ENCODE results near the gene CDKN2B-AS1.

The CDKN2B-AS1 gene

GRCh38 chr9:22046243-22046885, 51.8 kb downstream of the CDKN2B-AS1 start:
- H3K27ac ChIP-seq (ENCODE audit: low read length): no peak overlapping the region
- no peak overlapping the region for H2AFZ ChIP-seq (ENCODE audit: low read depth, low read length)
- no peaks in the 10 kb centered on the region for H3K27me3 ChIP-seq (ENCODE audit: low read depth, low read length)
- no peaks in the 10 kb centered on the region for H4K20me1 ChIP-seq (ENCODE audit: insufficient read depth, low read length)
- no peak overlapping the region for H3K9ac ChIP-seq (ENCODE audit: low read length)
- H3K4me1 ChIP-seq (ENCODE audit: low read length): no peaks in the 10 kb centered on the region
- H3K9me3 ChIP-seq (ENCODE audit: insufficient read depth, low read length): no peaks in the 10 kb centered on the region
- no peaks in the 10 kb centered on the region for H3K36me3 ChIP-seq (replicated peaks; ENCODE audit: low read depth, low read length)
- no peak overlapping the region for H3K4me3 ChIP-seq (ENCODE audit: low read length)
- TF ChIP-seq CTCF (IDR thresholded peaks at IDR 0.05; ENCODE audit: low read depth, low read length): no peak
- TF ChIP-seq EZH2phosphoT487 (IDR thresholded peaks at IDR 0.05; ENCODE audit: low read depth): no peak
- no peaks in the 10 kb centered on the region for H3K79me2 ChIP-seq (ENCODE audit: low read length)
- H3K4me2 ChIP-seq (ENCODE audit: low read length): no peak overlapping the region

GRCh38 chr9:22047596-22047995, 53.0 kb downstream of the CDKN2B-AS1 start:
- Histone ChIP-seq H3K4me2 (ENCODE audit: low read length) (no peak overlapping the region), H3K4me1 (ENCODE audit: low read length) (no peaks in the 10 kb centered on the region), H3K36me3 (replicated peaks; ENCODE audit: low read depth, low read length) (no peaks in the 10 kb centered on the region), H3K4me3 (ENCODE audit: low read length) (no peak overlapping the region), H3K27ac (ENCODE audit: low read length) (no peak overlapping the region), H3K9ac (ENCODE audit: low read length) (no peak overlapping the region), H2AFZ (ENCODE audit: low read depth, low read length) (no peak overlapping the region), H3K79me2 (ENCODE audit: low read length) (no peaks in the 10 kb centered on the region), H3K27me3 (ENCODE audit: low read depth, low read length) (no peaks in the 10 kb centered on the region), H4K20me1 (ENCODE audit: insufficient read depth, low read length) (no peaks in the 10 kb centered on the region), H3K9me3 (ENCODE audit: insufficient read depth, low read length) (no peaks in the 10 kb centered on the region)
- TF ChIP-seq EZH2phosphoT487 (IDR thresholded peaks at IDR 0.05; ENCODE audit: low read depth) (no peak), CTCF (IDR thresholded peaks at IDR 0.05; ENCODE audit: low read depth, low read length) (no peak)

GRCh38 chr9:22049411-22049810, 54.8 kb downstream of the CDKN2B-AS1 start:
- H3K4me2 ChIP-seq (ENCODE audit: low read length): no peak overlapping the region
- H3K27ac ChIP-seq (ENCODE audit: low read length): no peak overlapping the region
- H3K9ac ChIP-seq (ENCODE audit: low read length): no peak overlapping the region

GRCh38 chr9:22050924-22051323, 56.3 kb downstream of the CDKN2B-AS1 start:
- no peak for TF ChIP-seq EZH2phosphoT487 (IDR thresholded peaks at IDR 0.05; ENCODE audit: low read depth)
- TF ChIP-seq CTCF (IDR thresholded peaks at IDR 0.05; ENCODE audit: low read depth, low read length): no peak
- Histone ChIP-seq H3K9me3 (ENCODE audit: insufficient read depth, low read length) (no peaks in the 10 kb centered on the region), H3K27ac (ENCODE audit: low read length) (no peak overlapping the region), H3K9ac (ENCODE audit: low read length) (no peak overlapping the region), H4K20me1 (ENCODE audit: insufficient read depth, low read length) (no peaks in the 10 kb centered on the region), H3K4me3 (ENCODE audit: low read length) (no peak overlapping the region), H3K36me3 (replicated peaks; ENCODE audit: low read depth, low read length) (no peaks in the 10 kb centered on the region), H3K4me1 (ENCODE audit: low read length) (no peaks in the 10 kb centered on the region), H3K27me3 (ENCODE audit: low read depth, low read length) (no peaks in the 10 kb centered on the region), H2AFZ (ENCODE audit: low read depth, low read length) (no peak overlapping the region), H3K79me2 (ENCODE audit: low read length) (no peaks in the 10 kb centered on the region), H3K4me2 (ENCODE audit: low read length) (no peak overlapping the region)

More at GRCh38 chr9:22049411-22049810, 54.8 kb downstream of the CDKN2B-AS1 start:
- Histone ChIP-seq H3K9me3 (ENCODE audit: insufficient read depth, low read length) (no peaks in the 10 kb centered on the region), H3K36me3 (replicated peaks; ENCODE audit: low read depth, low read length) (no peaks in the 10 kb centered on the region), H2AFZ (ENCODE audit: low read depth, low read length) (no peak overlapping the region), H3K79me2 (ENCODE audit: low read length) (no peaks in the 10 kb centered on the region), H4K20me1 (ENCODE audit: insufficient read depth, low read length) (no peaks in the 10 kb centered on the region), H3K4me1 (ENCODE audit: low read length) (no peaks in the 10 kb centered on the region), H3K27me3 (ENCODE audit: low read depth, low read length) (no peaks in the 10 kb centered on the region), H3K4me3 (ENCODE audit: low read length) (no peak overlapping the region)
- TF ChIP-seq CTCF (IDR thresholded peaks at IDR 0.05; ENCODE audit: low read depth, low read length): no peak
- no peak for TF ChIP-seq EZH2phosphoT487 (IDR thresholded peaks at IDR 0.05; ENCODE audit: low read depth)
